T-helper 1 cell treated with Interleukin-12 subunit alpha and Interleukin-12 subunit beta and Interleukin-4 antibody, amounts not matched to agents 30 μg/mL and 1 μg/mL, for 36 hours (primary cell): ENCODE results near the gene CFAP221.

Experiments used
- H3K27ac Mint-ChIP-seq: one replicate; pipeline ENCODE4 v1.8.0; 2021; ENCODE audit warnings: mild to moderate bottlenecking, mixed read lengths
- H3K27me3 Mint-ChIP-seq: one replicate; pipeline ENCODE4 v1.8.0; 2021; ENCODE audit warnings: low read depth, mixed read lengths
- H3K36me3 Mint-ChIP-seq: one replicate; pipeline ENCODE4 v1.8.0; 2021; ENCODE audit warnings: low read depth, mixed read lengths
- H3K4me1 Mint-ChIP-seq: one replicate; pipeline ENCODE4 v1.8.0; 2021; ENCODE audit warnings: low read depth, mixed read lengths
- H3K4me3 Mint-ChIP-seq: one replicate; pipeline ENCODE4 v1.8.0; 2021; ENCODE audit warnings: mild to moderate bottlenecking, moderate library complexity, mixed read lengths
- H3K9me3 Mint-ChIP-seq: one replicate; pipeline ENCODE4 v1.8.0; 2021; ENCODE audit warnings: mixed read lengths

CFAP221 gene

GRCh38 chr2:119550346-119550745, 6.1 kb downstream of the CFAP221 start:
- peaks cover 28% of the 10 kb centered on the region for H3K27me3 Mint-ChIP-seq
- no peaks in the 10 kb centered on the region for H3K36me3 Mint-ChIP-seq
- H3K9me3 Mint-ChIP-seq, result no peaks in the 10 kb centered on the region
- no peak overlapping the region for H3K27ac Mint-ChIP-seq
- no peak overlapping the region for H3K4me3 Mint-ChIP-seq
- H3K4me1 Mint-ChIP-seq, result no peaks in the 10 kb centered on the region

- Mint-ChIP-seq H3K27me3 (peaks cover 23% of the 10 kb centered on the region), H3K9me3 (no peaks in the 10 kb centered on the region), H3K36me3 (no peaks in the 10 kb centered on the region), H3K4me1 (no peaks in the 10 kb centered on the region), H3K27ac (no peak overlapping the region), H3K4me3 (no peak overlapping the region)
Observed at GRCh38 chr2:119550856-119551255, 6.6 kb downstream of the CFAP221 start.

- no peaks in the 10 kb centered on the region for H3K36me3 Mint-ChIP-seq
- H3K27me3 Mint-ChIP-seq, result peaks cover 12% of the 10 kb centered on the region
- H3K9me3 Mint-ChIP-seq, result no peaks in the 10 kb centered on the region
- H3K4me3 Mint-ChIP-seq, result no peak overlapping the region
- H3K27ac Mint-ChIP-seq, result no peak overlapping the region
- H3K4me1 Mint-ChIP-seq, result no peaks in the 10 kb centered on the region
Observed at GRCh38 chr2:119552902-119553301, 8.7 kb downstream of the CFAP221 start.

GRCh38 chr2:119553687-119554344, 9.6 kb downstream of the CFAP221 start:
- peaks cover 5% of the 10 kb centered on the region for H3K27me3 Mint-ChIP-seq
- no peaks in the 10 kb centered on the region for H3K4me1 Mint-ChIP-seq
- H3K27ac Mint-ChIP-seq, result no peak overlapping the region
- H3K36me3 Mint-ChIP-seq, result no peaks in the 10 kb centered on the region
- no peak overlapping the region for H3K4me3 Mint-ChIP-seq
- H3K9me3 Mint-ChIP-seq, result no peaks in the 10 kb centered on the region

GRCh38 chr2:119565481-119565880, 21.2 kb downstream of the CFAP221 start:
- Mint-ChIP-seq H3K27me3 (peaks cover 3% of the 10 kb centered on the region), H3K27ac (no peak overlapping the region), H3K4me3 (no peak overlapping the region), H3K36me3 (no peaks in the 10 kb centered on the region), H3K4me1 (no peaks in the 10 kb centered on the region), H3K9me3 (peaks cover 11% of the 10 kb centered on the region)

GRCh38 chr2:119567292-119567691, 23.0 kb downstream of the CFAP221 start:
- Mint-ChIP-seq H3K4me1 (no peaks in the 10 kb centered on the region), H3K27me3 (peaks cover 3% of the 10 kb centered on the region), H3K27ac (no peak overlapping the region), H3K9me3 (peaks cover 11% of the 10 kb centered on the region), H3K4me3 (no peak overlapping the region), H3K36me3 (no peaks in the 10 kb centered on the region)

GRCh38 chr2:119574108-119574815, 30.0 kb downstream of the CFAP221 start:
- Mint-ChIP-seq H3K27me3 (peaks cover 3% of the 10 kb centered on the region), H3K27ac (no peak overlapping the region), H3K9me3 (no peaks in the 10 kb centered on the region), H3K4me3 (no peak overlapping the region), H3K4me1 (no peaks in the 10 kb centered on the region), H3K36me3 (no peaks in the 10 kb centered on the region)

- no peak overlapping the region for H3K27ac Mint-ChIP-seq
- H3K36me3 Mint-ChIP-seq, result no peaks in the 10 kb centered on the region
- H3K4me1 Mint-ChIP-seq, result no peaks in the 10 kb centered on the region
- no peak overlapping the region for H3K4me3 Mint-ChIP-seq
- H3K27me3 Mint-ChIP-seq, result no peaks in the 10 kb centered on the region
- no peaks in the 10 kb centered on the region for H3K9me3 Mint-ChIP-seq
Observed at GRCh38 chr2:119574864-119575263, 30.6 kb downstream of the CFAP221 start.

- H3K9me3 Mint-ChIP-seq, result no peaks in the 10 kb centered on the region
- no peak overlapping the region for H3K27ac Mint-ChIP-seq
- H3K4me3 Mint-ChIP-seq, result no peak overlapping the region
- no peaks in the 10 kb centered on the region for H3K36me3 Mint-ChIP-seq
- no peaks in the 10 kb centered on the region for H3K4me1 Mint-ChIP-seq
- no peaks in the 10 kb centered on the region for H3K27me3 Mint-ChIP-seq
Observed at GRCh38 chr2:119575439-119575838, 31.2 kb downstream of the CFAP221 start.

GRCh38 chr2:119579424-119580295, 35.4 kb downstream of the CFAP221 start:
- H3K27me3 Mint-ChIP-seq, result no peaks in the 10 kb centered on the region
- no peak overlapping the region for H3K27ac Mint-ChIP-seq
- no peaks in the 10 kb centered on the region for H3K4me1 Mint-ChIP-seq
- no peak overlapping the region for H3K4me3 Mint-ChIP-seq
- no peaks in the 10 kb centered on the region for H3K36me3 Mint-ChIP-seq
- peaks cover 3% of the 10 kb centered on the region for H3K9me3 Mint-ChIP-seq

- H3K4me1 Mint-ChIP-seq, result no peaks in the 10 kb centered on the region
- peaks cover 3% of the 10 kb centered on the region for H3K9me3 Mint-ChIP-seq
- H3K36me3 Mint-ChIP-seq, result no peaks in the 10 kb centered on the region
- no peak overlapping the region for H3K4me3 Mint-ChIP-seq
- H3K27ac Mint-ChIP-seq, result no peak overlapping the region
- H3K27me3 Mint-ChIP-seq, result no peaks in the 10 kb centered on the region
Observed at GRCh38 chr2:119580550-119581072, 36.4 kb downstream of the CFAP221 start.

GRCh38 chr2:119583291-119583690, 39.0 kb downstream of the CFAP221 start:
- H3K4me3 Mint-ChIP-seq, result no peak overlapping the region
- H3K9me3 Mint-ChIP-seq, result peaks cover 3% of the 10 kb centered on the region
- H3K27ac Mint-ChIP-seq, result no peak overlapping the region
- no peaks in the 10 kb centered on the region for H3K36me3 Mint-ChIP-seq
- no peaks in the 10 kb centered on the region for H3K4me1 Mint-ChIP-seq
- H3K27me3 Mint-ChIP-seq, result no peaks in the 10 kb centered on the region

GRCh38 chr2:119584469-119584868, 40.2 kb downstream of the CFAP221 start:
- Mint-ChIP-seq H3K27me3 (no peaks in the 10 kb centered on the region), H3K4me3 (no peak overlapping the region), H3K36me3 (no peaks in the 10 kb centered on the region), H3K27ac (no peak overlapping the region), H3K4me1 (no peaks in the 10 kb centered on the region), H3K9me3 (peaks cover 3% of the 10 kb centered on the region)

GRCh38 chr2:119586085-119586484, 41.8 kb downstream of the CFAP221 start:
- peaks cover 3% of the 10 kb centered on the region for H3K9me3 Mint-ChIP-seq
- no peak overlapping the region for H3K27ac Mint-ChIP-seq
- no peaks in the 10 kb centered on the region for H3K36me3 Mint-ChIP-seq
- no peak overlapping the region for H3K4me3 Mint-ChIP-seq
- no peaks in the 10 kb centered on the region for H3K4me1 Mint-ChIP-seq
- H3K27me3 Mint-ChIP-seq, result no peaks in the 10 kb centered on the region
